ENCODE measurements around the gene COL15A1.
A peak's percentile ranks its signal among the peaks of the same experiment; 100 is the strongest.

The COL15A1 gene

GRCh38 chr9:99079542-99079941 is 135.8 kb downstream of the COL15A1 start:
- no peak overlapping the region for H3K4me3 ChIP-seq (ENCODE audit: low read length)
- no peak for DNase-seq (ENCODE audit: low read depth)
- TF ChIP-seq CTCF (conservative IDR thresholded peaks at IDR 0.05; ENCODE audit: low read depth, low read length), result no peak

- H3K4me3 ChIP-seq (ENCODE audit: low read length), result no peak overlapping the region
- no peak for DNase-seq (ENCODE audit: low read depth)
- TF ChIP-seq CTCF (conservative IDR thresholded peaks at IDR 0.05; ENCODE audit: low read depth, low read length), result no peak
These were observed 139.3 kb downstream of the COL15A1 start for GRCh38 chr9:99083051-99083450.

DNA sequence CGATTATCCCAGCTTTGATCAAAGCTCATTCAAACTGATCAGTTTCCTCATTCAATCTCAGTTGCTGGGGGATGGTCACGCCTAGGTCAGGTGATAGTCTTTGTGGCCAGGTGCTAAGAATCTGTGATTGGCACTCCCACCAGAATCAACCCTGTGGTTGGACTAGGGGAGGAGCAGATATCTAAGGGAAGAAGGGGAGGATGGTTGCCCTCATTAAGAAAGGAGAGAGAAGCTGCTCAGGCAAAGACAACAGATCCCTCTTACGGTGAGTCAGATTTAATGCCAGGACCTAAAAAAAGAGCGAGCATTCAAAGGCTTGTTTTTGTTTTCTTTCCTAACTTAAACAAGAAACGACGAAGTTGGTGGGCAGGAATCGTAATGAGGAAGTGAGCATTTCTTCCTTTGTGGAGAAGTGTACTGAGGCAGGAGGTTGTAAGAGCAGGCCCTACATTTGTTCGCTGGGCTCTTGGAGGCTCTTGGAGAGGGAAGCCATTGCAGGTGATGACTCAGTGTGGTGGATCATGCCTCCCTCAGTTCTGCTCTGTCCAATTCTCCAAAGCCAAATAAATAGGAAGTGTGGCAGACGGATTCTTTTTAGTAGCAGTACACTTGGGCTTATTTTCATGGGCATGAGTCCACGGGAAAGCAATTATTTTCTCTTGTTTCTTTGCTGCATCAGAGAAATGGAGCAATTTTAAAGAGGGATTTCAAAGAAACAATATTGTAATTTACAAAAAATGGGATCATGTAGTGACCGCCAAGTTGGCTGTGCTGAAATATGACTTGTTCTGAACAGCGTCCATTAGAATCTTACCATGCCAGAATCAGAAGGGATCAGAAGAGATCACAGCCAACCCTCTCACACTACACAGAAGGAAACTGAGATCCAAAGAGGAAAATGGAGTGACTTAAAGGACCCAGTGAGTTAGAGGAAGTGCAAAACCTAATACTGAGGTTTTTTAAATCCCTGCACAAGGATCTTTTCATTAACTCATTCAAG is 142.5 kb downstream of the COL15A1 start:
- no peak for TF ChIP-seq CTCF (conservative IDR thresholded peaks at IDR 0.05; ENCODE audit: low read depth, low read length)
- no peak overlapping the region for H3K4me3 ChIP-seq (ENCODE audit: low read length)
- no peak for DNase-seq (ENCODE audit: low read depth)

DNA sequence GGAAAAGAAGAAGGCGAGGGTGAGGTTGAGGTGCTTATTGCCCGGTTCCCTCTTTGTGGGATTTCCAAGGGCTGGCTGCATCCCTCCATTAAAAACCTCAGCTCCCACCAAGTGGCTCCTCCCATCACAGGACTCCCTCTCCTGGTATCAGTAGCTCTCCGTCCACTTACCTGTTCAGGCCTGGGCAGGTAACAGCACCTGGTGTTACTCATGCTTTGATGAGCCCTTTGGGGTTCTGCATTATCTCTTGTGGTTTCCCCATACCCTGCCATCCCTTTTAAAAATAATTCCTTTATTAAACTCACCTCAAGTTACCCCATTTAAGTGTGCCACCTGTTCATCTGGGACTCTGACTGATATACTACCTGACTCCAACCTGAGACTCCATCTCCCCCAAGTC is 143.8 kb downstream of the COL15A1 start:
- DNase-seq (ENCODE audit: low read depth), result no peak
- no peak for TF ChIP-seq CTCF (conservative IDR thresholded peaks at IDR 0.05; ENCODE audit: low read depth, low read length)
- no peak overlapping the region for H3K4me3 ChIP-seq (ENCODE audit: low read length)

- TF ChIP-seq CTCF (conservative IDR thresholded peaks at IDR 0.05; ENCODE audit: low read depth, low read length), result no peak
- H3K4me3 ChIP-seq (ENCODE audit: low read length), result no peak overlapping the region
- peak; percentile 71 for DNase-seq (ENCODE audit: low read depth)
These were observed 146.8 kb downstream of the COL15A1 start for GRCh38 chr9:99090336-99091130.

GRCh38 chr9:99092643-99093491 is 149.2 kb downstream of the COL15A1 start:
- H3K4me3 ChIP-seq (ENCODE audit: low read length), result no peak overlapping the region
- no peak for TF ChIP-seq CTCF (conservative IDR thresholded peaks at IDR 0.05; ENCODE audit: low read depth, low read length)
- DNase-seq (ENCODE audit: low read depth), result no peak

Data from retinal pigment epithelial cell (primary cell).